Nephron progenitor cell (in vitro differentiated cells): ENCODE results near the gene TIE1.
"Not testable (repeated sequence)": the region's sequence is repeated elsewhere in the genome, so short reads cannot be mapped to it uniquely, and the experiment has no call there.

Experiments
- DNase-seq: peaks from one replicate; pipeline ENCODE4 v3.0.0; 2021
- H3K27ac Mint-ChIP-seq: 2 replicates; pipeline ENCODE4 v1.8.0; 2021; ENCODE audit warnings: mild to moderate bottlenecking, moderate library complexity, mixed read lengths
- H3K27me3 Mint-ChIP-seq: 2 replicates; pipeline ENCODE4 v1.8.0; 2021; ENCODE audit warnings: mild to moderate bottlenecking, low read depth, mixed read lengths; ENCODE audit not compliant: poor library complexity
- H3K36me3 Mint-ChIP-seq: 2 replicates; pipeline ENCODE4 v1.8.0; 2021; ENCODE audit warnings: low read depth, mixed read lengths
- H3K4me1 Mint-ChIP-seq: 2 replicates; pipeline ENCODE4 v1.8.0; 2021; ENCODE audit warnings: mixed read lengths
- H3K4me3 Mint-ChIP-seq: 2 replicates; pipeline ENCODE4 v1.8.0; 2021; ENCODE audit warnings: mild to moderate bottlenecking, moderate library complexity, mixed read lengths
- H3K9me3 Mint-ChIP-seq: 2 replicates; pipeline ENCODE4 v1.8.0; 2021; ENCODE audit warnings: mild to moderate bottlenecking, moderate library complexity, mixed read lengths
- CTCF ChIP-seq: fragments of 200-600 bp; sonication (generic); IDR thresholded peaks from 2 replicates; pipeline ENCODE4 v1.5.0; 2021; ENCODE audit warnings: antibody characterized with exemption

Gene TIE1

GRCh38 chr1:43366601-43367025 lies 65.8 kb downstream of the TIE1 start:
- no peak for DNase-seq
- no peaks in the 10 kb centered on the region for H3K9me3 Mint-ChIP-seq
- peaks cover 33% of the 10 kb centered on the region for H3K36me3 Mint-ChIP-seq
- H3K27ac Mint-ChIP-seq, result no peak overlapping the region
- peak overlapping the region; percentile 82 for H3K4me3 Mint-ChIP-seq
- peaks cover 8% of the 10 kb centered on the region for H3K27me3 Mint-ChIP-seq
- TF ChIP-seq CTCF, result no peak
- peaks cover 50% of the 10 kb centered on the region for H3K4me1 Mint-ChIP-seq

DNA sequence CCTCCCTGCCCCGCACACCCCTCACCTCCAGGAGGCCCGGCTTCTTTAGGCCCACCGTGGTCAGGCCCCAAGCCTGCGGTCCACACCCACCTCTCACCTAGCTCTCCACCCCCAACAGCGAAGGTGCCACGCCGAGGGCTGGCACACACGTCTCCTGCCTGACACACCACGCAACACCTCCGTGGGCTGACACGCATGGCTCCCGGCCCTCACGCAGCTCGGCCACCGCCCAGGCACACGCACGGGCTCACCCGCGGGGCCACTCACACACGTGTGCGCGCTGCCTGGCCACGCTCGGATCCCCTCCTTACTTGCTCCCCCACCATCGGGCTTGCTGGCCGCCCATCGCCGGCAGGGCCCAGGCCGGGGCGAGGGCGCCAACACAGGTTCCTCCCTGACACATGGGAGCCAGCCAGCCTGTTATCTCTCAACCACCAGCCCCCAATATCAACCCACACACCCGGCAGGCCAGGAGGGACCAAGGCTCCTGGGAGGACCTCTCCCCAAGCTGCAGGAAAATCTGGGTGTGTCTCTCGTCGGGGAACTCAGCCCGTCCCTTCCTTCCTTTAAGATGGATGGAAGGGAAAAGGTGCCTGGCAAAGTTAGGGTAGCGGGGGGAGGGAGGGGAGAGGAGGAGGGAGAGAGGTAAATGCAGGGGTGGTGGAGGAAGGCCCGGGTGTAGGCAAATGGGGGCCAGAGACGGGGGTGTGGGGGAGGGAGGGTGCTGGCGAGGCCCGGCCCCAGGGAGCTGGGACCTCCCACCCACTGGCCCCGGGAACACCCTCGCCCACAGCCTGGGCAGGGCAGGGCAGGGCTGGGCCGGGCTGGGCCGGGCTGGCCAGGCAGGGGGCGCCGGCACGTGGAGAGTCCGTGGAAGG lies 66.5 kb downstream of the TIE1 start:
- Mint-ChIP-seq H3K4me1 (peaks cover 44% of the 10 kb centered on the region), H3K27me3 (peaks cover 8% of the 10 kb centered on the region), H3K27ac (no peak overlapping the region), H3K9me3 (no peaks in the 10 kb centered on the region), H3K36me3 (peaks cover 27% of the 10 kb centered on the region), H3K4me3 (peak overlapping the region; percentile 82)
- peak; percentile 31 for DNase-seq
- no peak for TF ChIP-seq CTCF

DNA sequence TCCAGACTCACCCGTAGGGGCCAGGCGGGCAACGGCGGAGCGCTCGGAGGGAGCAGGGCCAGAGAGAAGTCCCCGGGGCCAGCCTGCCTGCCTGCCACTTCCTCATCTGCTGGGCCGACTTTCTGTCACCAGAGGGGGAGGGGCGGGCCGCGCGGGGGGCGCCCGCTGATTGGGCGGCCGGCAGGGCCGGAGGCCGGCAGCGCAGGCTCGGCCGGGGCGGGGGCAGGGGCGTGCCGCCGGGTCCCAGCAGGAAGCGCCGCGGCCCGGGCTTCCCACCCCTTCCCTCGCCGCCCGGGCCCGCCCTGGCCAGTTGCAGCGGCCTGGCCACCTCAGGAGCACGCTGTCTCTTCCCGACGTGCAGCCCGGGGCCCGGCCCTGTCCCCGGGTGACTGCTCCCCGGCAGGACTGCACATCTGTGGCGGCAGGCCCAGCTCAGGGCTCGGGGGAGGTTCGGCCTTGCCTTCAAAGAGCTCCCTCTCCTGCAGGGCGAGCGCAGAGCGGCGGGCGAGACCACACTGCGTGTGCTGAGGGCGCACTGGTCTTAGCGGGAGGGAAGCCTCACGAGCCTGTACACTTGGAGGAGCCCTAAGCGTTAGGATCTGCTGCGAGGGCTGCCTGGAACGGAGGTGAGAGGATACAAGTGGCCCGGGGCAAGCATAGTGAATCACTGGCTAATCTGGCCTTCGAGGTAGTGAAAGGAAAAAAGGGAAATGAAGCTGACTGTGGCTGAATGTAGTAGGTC lies 67.3 kb downstream of the TIE1 start, which contains the start of gene ELOVL1:
TSS of gene ELOVL1 (minus strand) at position 108 of the 742 bp plus-strand sequence. CDS start 2,402 bp downstream, outside the sequence.
- peak; percentile 95 for DNase-seq
- TF ChIP-seq CTCF, result no peak
- Mint-ChIP-seq H3K4me1 (peaks cover 38% of the 10 kb centered on the region), H3K4me3 (peak within 1 kb of the TSS; percentile 86), H3K36me3 (peaks cover 22% of the 10 kb centered on the region), H3K27ac (peak within 1 kb of the TSS; percentile 93), H3K9me3 (no peaks in the 10 kb centered on the region), H3K27me3 (peaks cover 8% of the 10 kb centered on the region)

GRCh38 chr1:43368646-43369020 lies 67.9 kb downstream of the TIE1 start:
- H3K27ac Mint-ChIP-seq, result peak overlapping the region; percentile 93
- peaks cover 19% of the 10 kb centered on the region for H3K36me3 Mint-ChIP-seq
- H3K4me1 Mint-ChIP-seq, result peaks cover 34% of the 10 kb centered on the region
- H3K4me3 Mint-ChIP-seq, result peak overlapping the region; percentile 86
- no peak for DNase-seq
- H3K27me3 Mint-ChIP-seq, result peaks cover 8% of the 10 kb centered on the region
- TF ChIP-seq CTCF, result no peak
- no peaks in the 10 kb centered on the region for H3K9me3 Mint-ChIP-seq

- not testable (repeated sequence) for H3K27me3 Mint-ChIP-seq, H3K4me3 Mint-ChIP-seq
These were observed 69.0 kb downstream of the TIE1 start for GRCh38 chr1:43369779-43370178.

GRCh38 chr1:43370564-43370963 lies 69.8 kb downstream of the TIE1 start:
- H3K9me3 Mint-ChIP-seq, result no peaks in the 10 kb centered on the region
- no peak for DNase-seq
- no peak overlapping the region for H3K27ac Mint-ChIP-seq
- H3K4me3 Mint-ChIP-seq, result peak overlapping the region; percentile 9
- no peak for TF ChIP-seq CTCF
- peaks cover 31% of the 10 kb centered on the region for H3K4me1 Mint-ChIP-seq
- H3K27me3 Mint-ChIP-seq, result peaks cover 8% of the 10 kb centered on the region
- peaks cover 6% of the 10 kb centered on the region for H3K36me3 Mint-ChIP-seq

More at GRCh38 chr1:43369779-43370178, 69.0 kb downstream of the TIE1 start:
- H3K27ac Mint-ChIP-seq, DNase-seq, H3K9me3 Mint-ChIP-seq: not testable (repeated sequence)
- peaks cover 14% of the 10 kb centered on the region for H3K36me3 Mint-ChIP-seq
- peaks cover 34% of the 10 kb centered on the region for H3K4me1 Mint-ChIP-seq
